ENCODE measurements around the gene ZNF316. TPM values are rescaled to one million over a fixed set of nuclear protein-coding genes. Genes with fewer than 3 reads are reported as not detected.

Gene ZNF316
- 12.2 and 19.7 TPM in 2 replicates for total RNA-seq

GRCh38 chr7:6636741-6637543, at the start of gene ZNF316:
Gene ZNF316, plus strand, starts transcription at chr7:6637318. Its CDS starts 5,092 bp downstream, at chr7:6642410.

GRCh38 chr7:6589829-6590644, 47.1 kb upstream of the ZNF316 start, which contains the start of gene INTS15:
Gene INTS15, plus strand, starts transcription at chr7:6590021. Its CDS starts 263 bp downstream, at chr7:6590284.

GRCh38 chr7:6614953-6615722, 22.0 kb upstream of the ZNF316 start, which contains the start of gene ZNF853:
Gene ZNF853, plus strand, starts transcription at chr7:6615610. Its CDS starts 565 bp downstream, at chr7:6616175.

Other genes starting within 250 kb of the ZNF316 start
- 14.7 and 18.7 TPM in 2 replicates for gene DAGLB, start 189.4 kb upstream of the ZNF316 start, total RNA-seq
- gene KDELR2, start 153.2 kb upstream of the ZNF316 start, total RNA-seq = 314 and 378 TPM in 2 replicates
- gene GRID2IP, start 85.9 kb upstream of the ZNF316 start, total RNA-seq = not detected in 2 replicates
- 52.9 and 67.7 TPM in 2 replicates for gene ZDHHC4, start 59.9 kb upstream of the ZNF316 start, total RNA-seq
- gene INTS15, start 47.3 kb upstream of the ZNF316 start, total RNA-seq = 8.9 and 9.8 TPM in 2 replicates
- 3.9 and 5.3 TPM in 2 replicates for gene ZNF853, start 21.7 kb upstream of the ZNF316 start, total RNA-seq
- 17.5 and 20.9 TPM in 2 replicates for gene ZNF12, start 69.6 kb downstream of the ZNF316 start, total RNA-seq
- 0.05 TPM in 1 of 2 replicates, not detected in the other for gene RSPH10B2, start 116.8 kb downstream of the ZNF316 start, total RNA-seq
- 46.8 and 62.4 TPM in 2 replicates for gene CCZ1B, start 189.0 kb downstream of the ZNF316 start, total RNA-seq

Data from smooth muscle cell of the umbilical artery (primary cell).